H9 (cell line): Measurements from ENCODE around the gene GPC6. TPM values are rescaled to one million over a fixed set of nuclear protein-coding genes. Genes with fewer than 3 reads are reported as not detected.

Experiments used
- DNase-seq: peaks from one replicate; pipeline ENCODE4 v3.0.0-alpha.2; 2017
- H2AFZ ChIP-seq: one replicate; pipeline ENCODE4 v1.6.1; 2013; ENCODE audit warnings: mild to moderate bottlenecking, low read length, control low read depth, moderate library complexity
- H2AK5ac ChIP-seq: 2 replicates; pipeline ENCODE4 v1.6.1; 2013; ENCODE audit warnings: low read length, control low read depth, mixed read lengths; ENCODE audit not compliant: insufficient read length
- H2BK120ac ChIP-seq: one replicate; pipeline ENCODE4 v1.6.1; 2013; ENCODE audit warnings: low read depth, mild to moderate bottlenecking, low read length, control low read depth, inconsistent platforms; ENCODE audit not compliant: poor library complexity, severe bottlenecking
- H2BK12ac ChIP-seq: 2 replicates; pipeline ENCODE4 v1.6.1; 2013; ENCODE audit warnings: low read length, control low read depth, mixed read lengths, low read depth; ENCODE audit not compliant: insufficient read length
- H2BK15ac ChIP-seq: 2 replicates; pipeline ENCODE4 v1.6.1; 2013; ENCODE audit warnings: low read depth, low read length, control low read depth
- H2BK20ac ChIP-seq: one replicate; pipeline ENCODE4 v1.6.1; 2013; ENCODE audit warnings: low read depth, mild to moderate bottlenecking, low read length, control low read depth, inconsistent platforms; ENCODE audit not compliant: poor library complexity, severe bottlenecking
- H2BK5ac ChIP-seq: 2 replicates; pipeline ENCODE4 v1.6.1; 2013; ENCODE audit warnings: low read length, control low read depth, mixed read lengths; ENCODE audit not compliant: insufficient read length
- H3K14ac ChIP-seq: 2 replicates; pipeline ENCODE4 v1.6.1; 2013; ENCODE audit warnings: low read length, control low read depth; ENCODE audit not compliant: insufficient read depth
- H3K18ac ChIP-seq: 2 replicates; pipeline ENCODE4 v1.6.1; 2013; ENCODE audit warnings: low read depth, mild to moderate bottlenecking, mixed read lengths, low read length, control low read depth; ENCODE audit not compliant: insufficient read length
- H3K23ac ChIP-seq: 2 replicates; pipeline ENCODE4 v1.6.1; 2013; ENCODE audit warnings: low read length, control low read depth, mixed read lengths, low read depth; ENCODE audit not compliant: insufficient read length
- H3K23me2 ChIP-seq: 2 replicates; pipeline ENCODE4 v1.6.1; 2013; ENCODE audit warnings: low read depth, mild to moderate bottlenecking, mixed read lengths, low read length, control low read depth; ENCODE audit not compliant: insufficient read length, poor library complexity, severe bottlenecking
- H3K27ac ChIP-seq: 2 replicates; pipeline ENCODE4 v1.5.1; 2013; ENCODE audit warnings: low read length, control low read depth, mixed read lengths, low read depth; ENCODE audit not compliant: insufficient read length
- H3K27me3 ChIP-seq: 2 replicates; pipeline ENCODE4 v1.6.1; 2013; ENCODE audit warnings: low read length, control low read depth, inconsistent platforms; ENCODE audit not compliant: insufficient read depth
- H3K4ac ChIP-seq: 2 replicates; pipeline ENCODE4 v1.6.1; 2013; ENCODE audit warnings: low read depth, mild to moderate bottlenecking, control low read depth, inconsistent platforms, low read length, moderate library complexity
- H3K4me1 ChIP-seq: 2 replicates; pipeline ENCODE4 v1.6.1; 2013; ENCODE audit warnings: low read length, control low read depth, inconsistent platforms; ENCODE audit not compliant: insufficient read depth
- H3K4me2 ChIP-seq: 2 replicates; pipeline ENCODE4 v1.6.1; 2013; ENCODE audit warnings: low read length, control low read depth, mixed read lengths; ENCODE audit not compliant: insufficient read length, insufficient read depth
- H3K56ac ChIP-seq: 2 replicates; pipeline ENCODE4 v1.6.1; 2013; ENCODE audit warnings: low read depth, mild to moderate bottlenecking, mixed read lengths, low read length, control low read depth; ENCODE audit not compliant: insufficient read length
- H3K79me1 ChIP-seq: 2 replicates; pipeline ENCODE4 v1.6.1; 2013; ENCODE audit warnings: low read depth, mild to moderate bottlenecking, moderate library complexity, low read length, control low read depth, inconsistent platforms; ENCODE audit not compliant: insufficient read depth, poor library complexity, severe bottlenecking
- H3K79me2 ChIP-seq: 2 replicates; pipeline ENCODE4 v1.6.1; 2013; ENCODE audit warnings: low read length, control low read depth, inconsistent platforms; ENCODE audit not compliant: insufficient read depth
- H3K9ac ChIP-seq: 2 replicates; pipeline ENCODE4 v1.6.1; 2013; ENCODE audit warnings: low read length, control low read depth, mixed read lengths; ENCODE audit not compliant: insufficient read length; ENCODE audit errors: extremely low read depth
- H3K9me3 ChIP-seq: one replicate; pipeline ENCODE4 v1.6.1; 2013; ENCODE audit warnings: low read depth, low read length, inconsistent platforms; ENCODE audit not compliant: control insufficient read depth
- H3T11ph ChIP-seq: one replicate; pipeline ENCODE4 v1.6.1; 2013; ENCODE audit warnings: mild to moderate bottlenecking, low read length, control low read depth, inconsistent platforms
- H4K20me1 ChIP-seq: one replicate; pipeline ENCODE4 v1.6.1; 2013; ENCODE audit not compliant: control insufficient read depth, insufficient read length, insufficient read depth
- H4K5ac ChIP-seq: 2 replicates; pipeline ENCODE4 v1.6.1; 2013; ENCODE audit warnings: low read depth, mild to moderate bottlenecking, mixed read lengths, low read length, control low read depth; ENCODE audit not compliant: insufficient read length
- H4K8ac ChIP-seq: replicated peaks from 2 replicates; pipeline ENCODE4 v1.6.1; 2013; ENCODE audit warnings: low read length, control low read depth, mixed read lengths, low read depth; ENCODE audit not compliant: insufficient read length
- H4K91ac ChIP-seq: 2 replicates; pipeline ENCODE4 v1.6.1; 2013; ENCODE audit warnings: low read depth, mild to moderate bottlenecking, moderate library complexity, mixed read lengths, low read length, control low read depth; ENCODE audit not compliant: insufficient read length
- H3K27ac Mint-ChIP-seq, 3 experiments: 2 replicates in 2 of 3; 3 replicates in 1 of 3; pipeline ENCODE4 v1.8.0; 2020 to 2021; ENCODE audit warnings: mixed read lengths in 3 of 3, mild to moderate bottlenecking in 1 of 3, moderate library complexity in 1 of 3
- H3K27me3 Mint-ChIP-seq: 2 replicates; pipeline ENCODE4 v1.8.0; 2021; ENCODE audit warnings: low read depth, mild to moderate bottlenecking, moderate library complexity, mixed read lengths
- H3K36me3 Mint-ChIP-seq, 3 experiments: 2 replicates in 2 of 3; 3 replicates in 1 of 3; pipeline ENCODE4 v1.8.0; 2020 to 2021; ENCODE audit warnings: low read depth in 3 of 3, mixed read lengths in 3 of 3; ENCODE audit not compliant: insufficient read depth in 1 of 3
- H3K4me1 Mint-ChIP-seq, 2 experiments: 2 replicates each; pipeline ENCODE4 v1.8.0; 2020; ENCODE audit warnings: mixed read lengths in 2 of 2
- H3K4me3 Mint-ChIP-seq, 2 experiments: 2 replicates in 1 of 2; 3 replicates in 1 of 2; pipeline ENCODE4 v1.8.0; 2020 to 2021; ENCODE audit warnings: mild to moderate bottlenecking in 2 of 2, mixed read lengths in 2 of 2, moderate library complexity in 1 of 2
- H3K9me3 Mint-ChIP-seq, 2 experiments: 2 replicates in 1 of 2; 3 replicates in 1 of 2; pipeline ENCODE4 v1.8.0; 2020; ENCODE audit warnings: mild to moderate bottlenecking in 2 of 2, mixed read lengths in 2 of 2, moderate library complexity in 1 of 2
- CTCF ChIP-seq: fragments of 200-600 bp; sonication (generic); conservative IDR thresholded peaks from 3 replicates; pipeline ENCODE4 v1.8.0; 2021; ENCODE audit warnings: antibody characterized with exemption, mild to moderate bottlenecking
- WGBS: extraction: QIAGEN DNeasy Blood & Tissue Kit; methylation state at CpG from one replicate; pipeline ENCODE4 v1.1.7; 2013; ENCODE audit warnings: missing lambda C conversion rate, low lambda C conversion rate, mixed read lengths; ENCODE audit not compliant: insufficient read length; ENCODE audit errors: extremely low coverage; 5-methylcytosine and 5-hydroxymethylcytosine counted together
- total RNA-seq: library from RNA; stranded (reverse); gene quantifications from 2 replicates; pipeline ENCODE4 v1.2.1, GENCODE V29; 2021

The GPC6 gene
- total RNA-seq, 1 experiment from 2014 or later = 15.6 TPM

DNA sequence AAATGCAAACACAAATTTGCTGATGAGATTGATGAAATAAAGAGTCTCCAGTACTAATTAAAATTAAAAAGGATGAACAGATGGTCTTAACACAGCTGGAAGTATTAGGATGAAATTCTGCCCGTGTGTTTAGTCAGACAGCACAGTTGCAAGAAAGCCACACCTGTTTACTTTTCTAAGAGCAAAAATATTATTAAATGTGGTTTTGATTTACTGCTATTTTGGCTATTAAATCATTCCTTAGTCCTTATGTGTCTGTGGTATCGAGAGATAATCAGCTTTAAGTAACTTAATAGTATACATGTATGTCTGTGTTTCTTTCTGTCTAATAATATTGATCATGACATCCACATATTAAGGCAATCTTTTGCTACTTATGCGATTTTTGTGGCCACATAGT is 494.9 kb downstream of the GPC6 start:
- no peak overlapping the region for H3K18ac ChIP-seq
- H3K27ac ChIP-seq = no peak overlapping the region
- H3K9me3 ChIP-seq = no peaks in the 10 kb centered on the region
- no CpG with 5 or more reads among the region's 3 CpGs for WGBS
- peaks cover 3% of the 10 kb centered on the region for H4K20me1 ChIP-seq
- Mint-ChIP-seq H3K27me3 (no peaks in the 10 kb centered on the region), H3K4me3 (no peak overlapping the region), H3K36me3 (peaks cover 0 to 3% (median 3%) of the 10 kb centered on the region in 3 experiments; a peak in 4 of 7 replicates), H3K4me1 (peaks cover 5% of the 10 kb centered on the region in 2 experiments; a peak in 3 of 4 replicates), H3K27ac (no peak overlapping the region), H3K9me3 (peaks cover 0 to 2% of the 10 kb centered on the region in 2 experiments; a peak in 1 of 5 replicates)
- H2BK12ac ChIP-seq = no peak overlapping the region
- H3T11ph ChIP-seq = no peak overlapping the region
- TF ChIP-seq CTCF = no peak
- DNase-seq = no peak
- no peaks in the 10 kb centered on the region for H3K27me3 ChIP-seq
- H3K9ac ChIP-seq = no peak overlapping the region
- no peak overlapping the region for H2AFZ ChIP-seq
- H3K4ac ChIP-seq = no peak overlapping the region
- no peak overlapping the region for H4K91ac ChIP-seq
- no peaks in the 10 kb centered on the region for H3K79me2 ChIP-seq
- no peak overlapping the region for H2AK5ac ChIP-seq
- H3K23me2 ChIP-seq = no peaks in the 10 kb centered on the region
- H3K4me2 ChIP-seq = no peak overlapping the region
- H2BK20ac ChIP-seq = no peak overlapping the region
- H2BK120ac ChIP-seq = no peak overlapping the region
- H2BK5ac ChIP-seq = no peak overlapping the region
- H3K56ac ChIP-seq = no peak overlapping the region
- H2BK15ac ChIP-seq = no peak overlapping the region
- H4K5ac ChIP-seq = no peak overlapping the region
- H3K79me1 ChIP-seq = no peaks in the 10 kb centered on the region
- H3K14ac ChIP-seq = no peak overlapping the region
- H3K23ac ChIP-seq = no peak overlapping the region
- 0 out of 2 replicates have a peak, but pooled peaks cover 3% of the 10 kb centered on the region for H3K4me1 ChIP-seq
- no peak overlapping the region for H4K8ac ChIP-seq
